H9 (cell line): ENCODE measurements around the gene CCDC70. TPM values are rescaled to one million over a fixed set of nuclear protein-coding genes. Genes with fewer than 3 reads are reported as not detected.

Experiments used
- DNase-seq: peaks from one replicate; pipeline ENCODE4 v3.0.0-alpha.2; 2017
- H2AFZ ChIP-seq: one replicate; pipeline ENCODE4 v1.6.1; 2013; ENCODE audit warnings: mild to moderate bottlenecking, low read length, control low read depth, moderate library complexity
- H2AK5ac ChIP-seq: 2 replicates; pipeline ENCODE4 v1.6.1; 2013; ENCODE audit warnings: low read length, control low read depth, mixed read lengths; ENCODE audit not compliant: insufficient read length
- H2BK120ac ChIP-seq: one replicate; pipeline ENCODE4 v1.6.1; 2013; ENCODE audit warnings: low read depth, mild to moderate bottlenecking, low read length, control low read depth, inconsistent platforms; ENCODE audit not compliant: poor library complexity, severe bottlenecking
- H2BK12ac ChIP-seq: 2 replicates; pipeline ENCODE4 v1.6.1; 2013; ENCODE audit warnings: low read length, control low read depth, mixed read lengths, low read depth; ENCODE audit not compliant: insufficient read length
- H2BK15ac ChIP-seq: 2 replicates; pipeline ENCODE4 v1.6.1; 2013; ENCODE audit warnings: low read depth, low read length, control low read depth
- H2BK20ac ChIP-seq: one replicate; pipeline ENCODE4 v1.6.1; 2013; ENCODE audit warnings: low read depth, mild to moderate bottlenecking, low read length, control low read depth, inconsistent platforms; ENCODE audit not compliant: poor library complexity, severe bottlenecking
- H2BK5ac ChIP-seq: 2 replicates; pipeline ENCODE4 v1.6.1; 2013; ENCODE audit warnings: low read length, control low read depth, mixed read lengths; ENCODE audit not compliant: insufficient read length
- H3K14ac ChIP-seq: 2 replicates; pipeline ENCODE4 v1.6.1; 2013; ENCODE audit warnings: low read length, control low read depth; ENCODE audit not compliant: insufficient read depth
- H3K18ac ChIP-seq: 2 replicates; pipeline ENCODE4 v1.6.1; 2013; ENCODE audit warnings: low read depth, mild to moderate bottlenecking, mixed read lengths, low read length, control low read depth; ENCODE audit not compliant: insufficient read length
- H3K23ac ChIP-seq: 2 replicates; pipeline ENCODE4 v1.6.1; 2013; ENCODE audit warnings: low read length, control low read depth, mixed read lengths, low read depth; ENCODE audit not compliant: insufficient read length
- H3K23me2 ChIP-seq: 2 replicates; pipeline ENCODE4 v1.6.1; 2013; ENCODE audit warnings: low read depth, mild to moderate bottlenecking, mixed read lengths, low read length, control low read depth; ENCODE audit not compliant: insufficient read length, poor library complexity, severe bottlenecking
- H3K27ac ChIP-seq: 2 replicates; pipeline ENCODE4 v1.5.1; 2013; ENCODE audit warnings: low read length, control low read depth, mixed read lengths, low read depth; ENCODE audit not compliant: insufficient read length
- H3K27me3 ChIP-seq: 2 replicates; pipeline ENCODE4 v1.6.1; 2013; ENCODE audit warnings: low read length, control low read depth, inconsistent platforms; ENCODE audit not compliant: insufficient read depth
- H3K4ac ChIP-seq: 2 replicates; pipeline ENCODE4 v1.6.1; 2013; ENCODE audit warnings: low read depth, mild to moderate bottlenecking, control low read depth, inconsistent platforms, low read length, moderate library complexity
- H3K4me1 ChIP-seq: 2 replicates; pipeline ENCODE4 v1.6.1; 2013; ENCODE audit warnings: low read length, control low read depth, inconsistent platforms; ENCODE audit not compliant: insufficient read depth
- H3K4me2 ChIP-seq: 2 replicates; pipeline ENCODE4 v1.6.1; 2013; ENCODE audit warnings: low read length, control low read depth, mixed read lengths; ENCODE audit not compliant: insufficient read length, insufficient read depth
- H3K56ac ChIP-seq: 2 replicates; pipeline ENCODE4 v1.6.1; 2013; ENCODE audit warnings: low read depth, mild to moderate bottlenecking, mixed read lengths, low read length, control low read depth; ENCODE audit not compliant: insufficient read length
- H3K79me1 ChIP-seq: 2 replicates; pipeline ENCODE4 v1.6.1; 2013; ENCODE audit warnings: low read depth, mild to moderate bottlenecking, moderate library complexity, low read length, control low read depth, inconsistent platforms; ENCODE audit not compliant: insufficient read depth, poor library complexity, severe bottlenecking
- H3K79me2 ChIP-seq: 2 replicates; pipeline ENCODE4 v1.6.1; 2013; ENCODE audit warnings: low read length, control low read depth, inconsistent platforms; ENCODE audit not compliant: insufficient read depth
- H3K9ac ChIP-seq: 2 replicates; pipeline ENCODE4 v1.6.1; 2013; ENCODE audit warnings: low read length, control low read depth, mixed read lengths; ENCODE audit not compliant: insufficient read length; ENCODE audit errors: extremely low read depth
- H3K9me3 ChIP-seq: one replicate; pipeline ENCODE4 v1.6.1; 2013; ENCODE audit warnings: low read depth, low read length, inconsistent platforms; ENCODE audit not compliant: control insufficient read depth
- H3T11ph ChIP-seq: one replicate; pipeline ENCODE4 v1.6.1; 2013; ENCODE audit warnings: mild to moderate bottlenecking, low read length, control low read depth, inconsistent platforms
- H4K20me1 ChIP-seq: one replicate; pipeline ENCODE4 v1.6.1; 2013; ENCODE audit not compliant: control insufficient read depth, insufficient read length, insufficient read depth
- H4K5ac ChIP-seq: 2 replicates; pipeline ENCODE4 v1.6.1; 2013; ENCODE audit warnings: low read depth, mild to moderate bottlenecking, mixed read lengths, low read length, control low read depth; ENCODE audit not compliant: insufficient read length
- H4K8ac ChIP-seq: replicated peaks from 2 replicates; pipeline ENCODE4 v1.6.1; 2013; ENCODE audit warnings: low read length, control low read depth, mixed read lengths, low read depth; ENCODE audit not compliant: insufficient read length
- H4K91ac ChIP-seq: 2 replicates; pipeline ENCODE4 v1.6.1; 2013; ENCODE audit warnings: low read depth, mild to moderate bottlenecking, moderate library complexity, mixed read lengths, low read length, control low read depth; ENCODE audit not compliant: insufficient read length
- H3K27ac Mint-ChIP-seq, 3 experiments: 2 replicates in 2 of 3; 3 replicates in 1 of 3; pipeline ENCODE4 v1.8.0; 2020 to 2021; ENCODE audit warnings: mixed read lengths in 3 of 3, mild to moderate bottlenecking in 1 of 3, moderate library complexity in 1 of 3
- H3K27me3 Mint-ChIP-seq: 2 replicates; pipeline ENCODE4 v1.8.0; 2021; ENCODE audit warnings: low read depth, mild to moderate bottlenecking, moderate library complexity, mixed read lengths
- H3K36me3 Mint-ChIP-seq, 3 experiments: 2 replicates in 2 of 3; 3 replicates in 1 of 3; pipeline ENCODE4 v1.8.0; 2020 to 2021; ENCODE audit warnings: low read depth in 3 of 3, mixed read lengths in 3 of 3; ENCODE audit not compliant: insufficient read depth in 1 of 3
- H3K4me1 Mint-ChIP-seq, 2 experiments: 2 replicates each; pipeline ENCODE4 v1.8.0; 2020; ENCODE audit warnings: mixed read lengths in 2 of 2
- H3K4me3 Mint-ChIP-seq, 2 experiments: 2 replicates in 1 of 2; 3 replicates in 1 of 2; pipeline ENCODE4 v1.8.0; 2020 to 2021; ENCODE audit warnings: mild to moderate bottlenecking in 2 of 2, mixed read lengths in 2 of 2, moderate library complexity in 1 of 2
- H3K9me3 Mint-ChIP-seq, 2 experiments: 2 replicates in 1 of 2; 3 replicates in 1 of 2; pipeline ENCODE4 v1.8.0; 2020; ENCODE audit warnings: mild to moderate bottlenecking in 2 of 2, mixed read lengths in 2 of 2, moderate library complexity in 1 of 2
- CTCF ChIP-seq: fragments of 200-600 bp; sonication (generic); conservative IDR thresholded peaks from 3 replicates; pipeline ENCODE4 v1.8.0; 2021; ENCODE audit warnings: antibody characterized with exemption, mild to moderate bottlenecking
- WGBS: extraction: QIAGEN DNeasy Blood & Tissue Kit; methylation state at CpG from one replicate; pipeline ENCODE4 v1.1.7; 2013; ENCODE audit warnings: missing lambda C conversion rate, low lambda C conversion rate, mixed read lengths; ENCODE audit not compliant: insufficient read length; ENCODE audit errors: extremely low coverage; 5-methylcytosine and 5-hydroxymethylcytosine counted together
- total RNA-seq: library from RNA; stranded (reverse); gene quantifications from 2 replicates; pipeline ENCODE4 v1.2.1, GENCODE V29; 2021

Gene CCDC70
- total RNA-seq, 1 experiment from 2014 or later, result not detected

GRCh38 chr13:51873837-51874236 is 12.1 kb downstream of the CCDC70 start:
- Histone ChIP-seq H4K91ac (no peak overlapping the region), H3K9ac (no peak overlapping the region), H3K18ac (no peak overlapping the region), H3K27me3 (no peaks in the 10 kb centered on the region), H3T11ph (no peak overlapping the region), H2BK12ac (no peak overlapping the region), H2BK5ac (no peak overlapping the region), H2BK20ac (no peak overlapping the region), H3K4me2 (no peak overlapping the region), H4K8ac (no peak overlapping the region), H2AFZ (no peak overlapping the region), H2BK120ac (no peak overlapping the region), H2AK5ac (no peak overlapping the region), H4K20me1 (no peaks in the 10 kb centered on the region), H3K4me1 (no peaks in the 10 kb centered on the region), H3K9me3 (no peaks in the 10 kb centered on the region), H3K23me2 (no peaks in the 10 kb centered on the region), H4K5ac (no peak overlapping the region), H3K79me2 (no peaks in the 10 kb centered on the region), H3K23ac (no peak overlapping the region), H3K56ac (no peak overlapping the region), H3K4ac (no peak overlapping the region), H3K27ac (no peak overlapping the region), H3K14ac (no peak overlapping the region), H2BK15ac (no peak overlapping the region), H3K79me1 (no peaks in the 10 kb centered on the region)
- no peaks in the 10 kb centered on the region for H3K9me3 Mint-ChIP-seq
- no peak for DNase-seq
- WGBS, result no CpG with 5 or more reads among the region's 1 CpG
- H3K4me3 Mint-ChIP-seq, result no peak overlapping the region
- no peak for TF ChIP-seq CTCF
- H3K27me3 Mint-ChIP-seq, result peaks cover 6% of the 10 kb centered on the region
- no peak overlapping the region for H3K27ac Mint-ChIP-seq
- no peaks in the 10 kb centered on the region for H3K36me3 Mint-ChIP-seq
- H3K4me1 Mint-ChIP-seq, result no peaks in the 10 kb centered on the region
